Mucosa of stomach (tissue), 1 donor: Measurements from ENCODE around the gene RSPH4A.
A peak's percentile ranks its signal among the peaks of the same experiment; 100 is the strongest.

Experiments
- H3K27me3 ChIP-seq: one replicate; pipeline ENCODE4 v1.7.0; 2013; ENCODE audit warnings: mild to moderate bottlenecking, low read length; ENCODE audit not compliant: control insufficient read depth, insufficient read depth
- H3K36me3 ChIP-seq: one replicate; pipeline ENCODE4 v1.7.0; 2013; ENCODE audit warnings: low read length; ENCODE audit not compliant: control insufficient read depth, insufficient read depth
- H3K4me1 ChIP-seq: one replicate; pipeline ENCODE4 v1.7.0; 2013; ENCODE audit warnings: mild to moderate bottlenecking, low read length; ENCODE audit not compliant: control insufficient read depth, insufficient read depth
- H3K4me3 ChIP-seq: one replicate; pipeline ENCODE4 v1.7.0; 2013; ENCODE audit warnings: low read length
- H3K9ac ChIP-seq: one replicate; pipeline ENCODE4 v1.7.0; 2013; ENCODE audit warnings: mild to moderate bottlenecking, low read length, moderate library complexity
- H3K9me3 ChIP-seq: one replicate; pipeline ENCODE4 v1.7.0; 2013; ENCODE audit warnings: mild to moderate bottlenecking, low read length, moderate library complexity; ENCODE audit not compliant: control insufficient read depth
- donor health status: Pancreatic carcinoma.

Gene RSPH4A

DNA sequence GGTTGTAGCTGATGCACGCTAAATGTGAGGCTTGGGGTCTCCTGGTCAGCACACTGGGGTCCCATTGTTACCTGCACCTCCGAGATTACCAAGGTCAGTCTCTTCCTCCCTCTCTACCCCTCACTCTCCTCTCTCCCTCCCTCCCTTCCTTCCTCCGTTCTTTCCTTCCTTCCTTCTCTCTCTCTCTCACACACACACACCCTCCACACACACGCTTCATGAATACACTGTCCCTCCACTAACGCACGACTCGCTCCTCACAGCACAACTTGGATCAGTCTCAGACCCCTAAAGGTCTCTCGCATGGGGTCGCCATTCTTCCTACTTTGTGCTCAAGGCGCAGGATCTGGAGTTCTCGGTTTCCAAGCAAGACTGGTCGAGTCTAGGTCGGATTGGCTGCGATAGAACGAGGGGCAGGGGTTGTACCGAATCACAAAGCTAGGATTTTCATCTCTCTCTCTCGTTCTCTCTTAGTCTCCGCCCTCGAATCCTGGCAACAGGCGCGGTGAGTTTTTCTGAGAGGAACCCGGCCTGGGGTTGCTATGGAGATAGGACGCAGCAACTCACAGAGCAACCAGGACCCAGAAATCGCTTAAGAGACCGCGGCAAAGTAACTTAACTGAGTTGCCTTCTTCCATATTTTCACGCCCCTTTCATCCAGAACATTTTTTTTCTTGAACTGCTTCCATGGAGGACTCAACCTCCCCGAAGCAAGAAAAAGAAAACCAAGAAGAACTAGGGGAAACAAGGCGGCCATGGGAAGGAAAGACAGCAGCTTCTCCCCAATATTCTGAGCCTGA lies at the start of gene RSPH4A:
TSS of gene RSPH4A (plus strand) at position 543 of the 800 bp plus-strand sequence. CDS start at position 688, 145 bp downstream.
- Histone ChIP-seq H3K27me3 (peaks cover 4% of the 10 kb centered on the region), H3K9ac (peak within 1 kb of the TSS; percentile 26), H3K4me1 (peaks cover 5% of the 10 kb centered on the region), H3K4me3 (peak within 1 kb of the TSS; percentile 21), H3K9me3 (no peaks in the 10 kb centered on the region), H3K36me3 (no peaks in the 10 kb centered on the region)

DNA sequence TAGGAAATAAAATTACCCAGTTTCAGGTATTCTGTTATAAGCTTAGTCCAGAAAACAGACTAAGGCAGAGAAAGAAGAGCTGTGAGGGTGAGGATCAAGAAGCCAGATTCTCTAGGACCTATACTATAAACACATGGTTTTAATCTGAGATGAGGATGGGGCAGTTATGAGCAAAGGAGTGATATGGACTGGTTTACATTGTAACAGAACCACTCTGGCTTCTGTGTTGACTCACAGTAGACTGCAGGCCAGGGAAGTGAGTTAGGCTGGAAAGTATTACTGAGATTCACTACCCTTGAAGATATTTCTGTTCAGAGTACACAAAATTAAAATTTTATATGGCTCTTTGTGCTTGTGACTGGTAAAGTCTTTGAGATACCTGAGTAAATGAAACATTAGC lies 48.2 kb upstream of the RSPH4A start:
- no peaks in the 10 kb centered on the region for H3K4me1 ChIP-seq
- peaks cover 20% of the 10 kb centered on the region for H3K27me3 ChIP-seq
- no peak overlapping the region for H3K9ac ChIP-seq
- no peaks in the 10 kb centered on the region for H3K9me3 ChIP-seq
- H3K36me3 ChIP-seq, result no peaks in the 10 kb centered on the region
- H3K4me3 ChIP-seq, result no peak overlapping the region

DNA sequence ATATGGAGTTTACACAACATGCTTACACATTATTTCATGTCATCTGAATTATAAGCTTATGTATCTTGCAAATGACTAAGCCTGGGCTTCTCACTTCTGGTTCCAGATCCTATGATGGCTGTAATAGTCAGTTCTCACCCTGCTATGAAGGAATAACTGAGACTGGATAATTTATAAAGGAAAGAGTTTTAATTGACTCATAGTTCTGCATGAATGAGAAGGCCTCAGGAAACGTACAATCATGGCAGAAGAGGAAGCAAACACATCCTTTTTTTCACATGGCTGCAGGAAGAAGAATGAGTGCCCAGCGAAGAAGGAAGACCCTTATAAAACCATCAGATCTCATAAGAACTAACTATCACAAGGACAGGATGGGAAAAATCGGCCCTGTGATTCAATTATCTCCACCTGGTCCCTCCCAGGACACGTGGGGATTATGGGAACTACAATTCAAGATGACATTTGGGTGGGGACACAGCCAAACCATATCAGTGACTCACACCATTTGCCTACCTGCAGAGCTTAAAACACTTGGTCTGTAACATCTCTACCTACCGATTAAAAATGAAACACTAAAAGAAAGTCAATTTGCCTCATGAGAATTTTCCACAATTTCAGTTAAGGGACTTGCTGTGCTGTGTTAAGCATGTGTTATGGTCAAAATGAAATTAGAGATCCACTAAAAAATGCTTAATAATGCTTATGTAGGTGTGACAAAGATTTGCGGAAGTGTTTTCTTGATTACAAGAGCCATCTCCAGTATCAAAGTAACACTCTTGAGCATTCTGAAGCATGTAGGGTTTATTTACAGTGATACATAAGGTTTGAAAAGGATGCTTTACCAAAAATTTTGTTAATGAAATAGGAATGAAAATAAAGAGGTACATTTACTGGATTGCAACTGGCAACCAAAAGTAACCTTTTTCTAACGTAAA lies 47.2 kb upstream of the RSPH4A start:
- H3K4me3 ChIP-seq, result no peak overlapping the region
- H3K4me1 ChIP-seq, result no peaks in the 10 kb centered on the region
- peaks cover 16% of the 10 kb centered on the region for H3K27me3 ChIP-seq
- no peaks in the 10 kb centered on the region for H3K9me3 ChIP-seq
- H3K36me3 ChIP-seq, result no peaks in the 10 kb centered on the region
- no peak overlapping the region for H3K9ac ChIP-seq

DNA sequence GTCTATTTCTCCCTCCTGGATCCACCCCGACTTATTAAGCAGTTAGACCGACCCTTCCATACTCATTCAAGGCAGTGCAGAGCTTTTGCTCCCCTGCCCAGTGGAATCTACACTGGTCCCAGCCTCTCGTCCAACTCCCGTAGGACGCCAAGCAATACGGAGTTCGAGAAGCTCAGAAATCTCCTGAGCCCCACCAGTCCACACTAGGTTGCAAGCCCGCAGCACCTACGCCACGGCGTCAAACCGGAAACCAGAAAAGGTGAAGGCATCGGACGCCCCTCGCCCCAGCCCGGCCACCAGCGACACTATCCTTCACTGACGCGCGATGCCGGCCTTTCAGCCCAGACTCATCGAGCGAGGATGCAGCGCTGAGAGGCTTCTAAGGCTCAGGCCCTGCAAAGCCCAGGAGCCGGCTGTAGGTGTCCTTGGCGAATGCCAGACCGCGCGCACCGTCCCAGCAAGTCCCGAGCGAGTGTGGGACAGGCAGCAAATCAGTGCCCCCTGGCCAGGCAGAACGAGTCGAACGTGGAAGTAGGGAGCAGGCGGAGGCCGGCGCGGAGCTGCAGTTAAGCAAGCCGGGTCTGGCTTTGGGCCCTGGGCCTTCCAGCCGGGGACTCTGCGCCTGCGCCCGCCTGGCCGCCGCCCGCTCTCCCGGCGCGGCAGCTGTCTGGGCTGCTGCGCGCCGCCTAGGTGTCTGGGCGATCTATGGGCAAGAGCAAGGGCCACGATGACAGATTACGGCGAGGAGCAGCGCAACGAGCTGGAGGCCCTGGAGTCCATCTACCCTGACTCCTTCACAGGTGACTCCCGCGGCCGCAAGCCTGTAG lies 45.2 kb upstream of the RSPH4A start, which contains the start of gene RWDD1:
TSS of gene RWDD1 (plus strand) at position 649 of the 827 bp plus-strand sequence. CDS start at position 728, 79 bp downstream.
- H3K4me1 ChIP-seq, result no peaks in the 10 kb centered on the region
- peak within 1 kb of the TSS; percentile 97 for H3K9ac ChIP-seq
- H3K9me3 ChIP-seq, result no peaks in the 10 kb centered on the region
- H3K27me3 ChIP-seq, result no peaks in the 10 kb centered on the region
- H3K36me3 ChIP-seq, result no peaks in the 10 kb centered on the region
- peak within 1 kb of the TSS; percentile 82 for H3K4me3 ChIP-seq

DNA sequence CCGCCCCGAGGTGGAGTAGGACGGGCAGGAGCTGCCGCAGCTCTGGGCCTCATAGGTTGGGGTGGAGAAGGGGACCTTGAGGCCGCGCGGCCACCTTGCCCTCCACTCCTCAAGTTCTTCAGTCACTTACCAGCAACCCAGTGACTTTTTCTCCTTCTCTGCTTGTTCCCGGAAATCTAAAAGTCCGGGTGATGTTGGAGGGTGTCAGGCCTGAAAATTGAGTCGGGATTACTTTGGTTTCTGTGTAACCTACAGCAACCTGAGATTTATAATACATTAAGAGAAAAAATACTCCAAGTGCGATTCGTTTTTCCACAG lies 44.6 kb upstream of the RSPH4A start:
- Histone ChIP-seq H3K4me3 (peak overlapping the region; percentile 82), H3K9me3 (no peaks in the 10 kb centered on the region), H3K4me1 (no peaks in the 10 kb centered on the region), H3K27me3 (no peaks in the 10 kb centered on the region), H3K36me3 (no peaks in the 10 kb centered on the region), H3K9ac (peak overlapping the region; percentile 97)

DNA sequence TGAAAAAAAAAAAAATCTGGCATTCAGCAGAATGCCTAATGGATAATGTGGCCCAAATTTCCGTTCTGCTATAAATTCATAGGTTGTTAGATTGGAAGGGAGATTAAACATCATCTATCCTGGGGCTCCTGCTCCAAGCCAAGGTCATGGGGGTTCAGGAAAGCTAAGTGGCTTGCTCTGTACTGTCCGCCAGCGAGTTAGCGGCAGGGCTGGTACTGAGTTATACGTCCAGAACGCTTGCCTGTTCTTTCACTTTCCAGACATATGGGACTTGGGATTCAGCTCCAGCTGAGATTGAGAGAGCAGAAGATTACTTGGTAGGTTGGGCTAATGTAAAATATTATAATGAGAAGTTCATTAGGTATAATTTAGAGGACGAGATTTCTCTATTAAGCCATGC lies 44.1 kb upstream of the RSPH4A start:
- peak overlapping the region; percentile 82 for H3K4me3 ChIP-seq
- H3K36me3 ChIP-seq, result no peaks in the 10 kb centered on the region
- peak overlapping the region; percentile 97 for H3K9ac ChIP-seq
- no peaks in the 10 kb centered on the region for H3K4me1 ChIP-seq
- no peaks in the 10 kb centered on the region for H3K27me3 ChIP-seq
- no peaks in the 10 kb centered on the region for H3K9me3 ChIP-seq

DNA sequence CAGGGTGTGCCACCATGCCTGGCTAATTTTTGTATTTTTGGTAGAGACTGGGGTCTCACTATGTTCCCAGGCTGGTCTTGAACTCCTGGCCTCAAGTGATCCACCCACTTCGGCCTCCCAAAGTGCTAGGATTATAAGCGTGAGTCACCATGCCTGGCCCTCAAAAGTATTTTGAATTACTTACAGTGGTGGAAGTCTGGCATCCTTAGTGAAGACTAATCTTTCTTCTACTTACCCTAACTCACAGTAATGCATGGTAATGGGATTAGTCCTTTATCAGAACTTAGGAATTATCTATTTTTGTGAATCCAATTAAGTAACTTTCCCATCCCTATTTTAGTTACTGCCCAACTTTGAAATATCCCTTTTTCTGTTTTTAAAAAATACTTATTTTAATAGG lies 41.1 kb upstream of the RSPH4A start:
- H3K4me1 ChIP-seq, result no peaks in the 10 kb centered on the region
- no peaks in the 10 kb centered on the region for H3K36me3 ChIP-seq
- no peak overlapping the region for H3K9ac ChIP-seq
- no peak overlapping the region for H3K4me3 ChIP-seq
- H3K9me3 ChIP-seq, result no peaks in the 10 kb centered on the region
- no peaks in the 10 kb centered on the region for H3K27me3 ChIP-seq

DNA sequence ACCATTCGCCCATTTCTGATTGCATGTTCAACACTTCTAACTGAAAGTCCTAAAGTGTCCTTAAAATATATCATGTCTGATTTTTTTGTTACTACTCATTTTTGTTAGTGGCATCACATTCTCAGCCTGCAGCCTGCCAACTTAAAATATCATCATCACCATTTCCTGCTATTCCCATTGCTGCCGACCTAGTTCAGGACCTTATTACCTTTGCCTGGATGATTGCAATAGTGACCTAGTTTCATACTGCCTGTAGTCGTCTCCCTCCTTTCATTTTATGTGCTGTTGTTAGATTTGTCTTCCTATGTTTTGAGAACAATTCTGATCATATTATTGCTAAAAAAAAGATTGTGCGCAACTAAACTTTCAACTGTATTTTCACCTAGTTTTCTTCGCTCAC lies 38.8 kb upstream of the RSPH4A start:
- Histone ChIP-seq H3K4me3 (no peak overlapping the region), H3K36me3 (no peaks in the 10 kb centered on the region), H3K4me1 (no peaks in the 10 kb centered on the region), H3K27me3 (no peaks in the 10 kb centered on the region), H3K9ac (no peak overlapping the region), H3K9me3 (no peaks in the 10 kb centered on the region)

DNA sequence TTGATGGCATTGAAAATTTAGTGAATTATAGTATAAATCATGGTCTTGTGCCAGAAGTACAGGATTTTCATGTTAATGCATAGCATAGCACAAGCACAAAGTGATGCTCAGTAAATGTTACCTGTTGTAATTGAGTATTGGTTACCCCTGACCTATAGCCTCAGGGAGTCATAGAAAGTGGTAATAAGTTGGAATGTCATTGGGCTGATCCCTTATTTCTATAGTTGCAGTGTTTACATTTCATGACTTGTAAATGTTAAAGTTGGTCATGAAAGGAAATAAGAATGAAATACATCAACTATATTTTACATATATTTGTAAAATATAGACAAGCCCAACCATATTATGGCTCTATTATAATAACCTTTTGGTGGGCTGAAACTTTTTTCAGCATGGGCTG lies 37.9 kb upstream of the RSPH4A start:
- Histone ChIP-seq H3K36me3 (no peaks in the 10 kb centered on the region), H3K9ac (no peak overlapping the region), H3K4me3 (no peak overlapping the region), H3K9me3 (no peaks in the 10 kb centered on the region), H3K4me1 (no peaks in the 10 kb centered on the region), H3K27me3 (no peaks in the 10 kb centered on the region)

DNA sequence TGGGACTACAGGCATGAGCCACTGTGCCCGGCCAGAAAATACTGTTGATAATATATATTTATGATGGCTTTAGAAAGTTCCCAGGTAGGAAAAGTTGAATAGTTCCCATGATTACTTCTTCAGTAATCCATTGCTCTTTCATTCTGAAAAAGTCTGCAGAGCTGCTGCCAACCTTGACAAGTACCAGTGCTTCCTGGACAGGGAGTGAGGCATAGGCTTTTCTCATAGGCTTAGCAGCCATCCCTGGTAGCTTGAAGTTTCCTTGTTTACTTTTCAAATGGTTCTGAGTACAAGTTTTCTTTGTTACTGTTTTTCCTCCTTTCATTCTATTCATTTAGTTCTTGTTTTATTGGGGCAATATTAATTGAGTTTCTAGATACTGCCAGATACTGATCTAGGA lies 37.1 kb upstream of the RSPH4A start:
- Histone ChIP-seq H3K9ac (no peak overlapping the region), H3K4me1 (no peaks in the 10 kb centered on the region), H3K4me3 (no peak overlapping the region), H3K27me3 (no peaks in the 10 kb centered on the region), H3K36me3 (peaks cover under 1% of the 10 kb centered on the region), H3K9me3 (no peaks in the 10 kb centered on the region)

DNA sequence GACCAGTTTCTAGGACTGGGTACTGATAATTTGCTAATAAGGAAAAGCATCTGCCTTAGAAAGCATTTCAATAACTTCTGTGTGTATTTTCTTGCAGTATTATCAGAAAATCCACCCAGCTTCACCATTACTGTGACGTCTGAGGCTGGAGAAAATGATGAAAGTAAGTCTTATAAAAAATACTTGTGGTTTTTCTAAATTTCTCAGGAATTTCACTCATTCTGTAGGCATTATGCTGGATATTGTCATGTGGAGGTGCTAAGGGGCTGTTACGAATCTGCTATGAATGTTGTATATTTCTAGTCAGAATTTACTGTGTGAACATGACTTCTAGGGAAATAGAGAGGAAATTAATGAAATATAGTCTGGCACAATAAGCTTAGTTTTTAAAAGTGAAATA lies 36.1 kb upstream of the RSPH4A start:
- peaks cover 7% of the 10 kb centered on the region for H3K36me3 ChIP-seq
- H3K4me1 ChIP-seq, result no peaks in the 10 kb centered on the region

More for the DNA sequence above, 36.1 kb upstream of the RSPH4A start:
- Histone ChIP-seq H3K4me3 (no peak overlapping the region), H3K9me3 (no peaks in the 10 kb centered on the region), H3K27me3 (no peaks in the 10 kb centered on the region), H3K9ac (no peak overlapping the region)
